ENCODE data around the gene CLCNKA. TPM values are rescaled to one million over a fixed set of nuclear protein-coding genes. Genes with fewer than 3 reads are reported as not detected.

CLCNKA gene
- total RNA-seq, 6 experiments from 2014 or later = 0.43 to 0.47 TPM; not detected in 4

DNA sequence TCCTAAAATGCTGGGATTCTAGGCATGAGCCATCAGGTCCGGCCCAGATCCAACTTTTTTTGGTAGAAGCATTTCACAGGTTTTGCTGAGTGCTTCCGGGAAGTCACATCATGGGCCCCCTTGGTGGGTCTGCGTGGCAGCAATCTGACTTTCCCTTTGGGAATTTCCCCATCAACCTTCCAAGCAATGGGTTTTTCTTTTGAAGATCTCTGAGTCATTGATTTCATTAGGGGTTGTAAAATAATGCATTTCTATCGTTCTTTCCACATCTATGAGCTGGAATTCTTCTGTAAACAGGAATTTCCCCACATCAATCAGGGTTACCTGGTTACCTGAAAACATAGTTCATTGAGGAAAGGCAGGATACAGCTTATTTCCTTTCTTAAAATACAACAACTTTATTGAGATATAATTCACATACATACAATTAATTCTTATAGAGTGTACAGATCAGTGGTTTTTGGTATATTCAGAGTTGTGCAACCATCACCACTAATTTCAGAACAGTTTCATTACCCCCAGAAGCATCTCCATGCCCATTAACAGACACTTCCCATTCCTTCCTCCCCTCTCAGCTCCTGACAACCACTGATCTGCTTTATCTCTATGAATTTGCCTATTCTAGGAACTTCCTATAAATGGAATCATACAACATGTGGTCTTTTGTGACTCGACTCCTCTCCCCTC, 36.1 kb upstream of the CLCNKA start:
- TF ChIP-seq, protein P1, sequence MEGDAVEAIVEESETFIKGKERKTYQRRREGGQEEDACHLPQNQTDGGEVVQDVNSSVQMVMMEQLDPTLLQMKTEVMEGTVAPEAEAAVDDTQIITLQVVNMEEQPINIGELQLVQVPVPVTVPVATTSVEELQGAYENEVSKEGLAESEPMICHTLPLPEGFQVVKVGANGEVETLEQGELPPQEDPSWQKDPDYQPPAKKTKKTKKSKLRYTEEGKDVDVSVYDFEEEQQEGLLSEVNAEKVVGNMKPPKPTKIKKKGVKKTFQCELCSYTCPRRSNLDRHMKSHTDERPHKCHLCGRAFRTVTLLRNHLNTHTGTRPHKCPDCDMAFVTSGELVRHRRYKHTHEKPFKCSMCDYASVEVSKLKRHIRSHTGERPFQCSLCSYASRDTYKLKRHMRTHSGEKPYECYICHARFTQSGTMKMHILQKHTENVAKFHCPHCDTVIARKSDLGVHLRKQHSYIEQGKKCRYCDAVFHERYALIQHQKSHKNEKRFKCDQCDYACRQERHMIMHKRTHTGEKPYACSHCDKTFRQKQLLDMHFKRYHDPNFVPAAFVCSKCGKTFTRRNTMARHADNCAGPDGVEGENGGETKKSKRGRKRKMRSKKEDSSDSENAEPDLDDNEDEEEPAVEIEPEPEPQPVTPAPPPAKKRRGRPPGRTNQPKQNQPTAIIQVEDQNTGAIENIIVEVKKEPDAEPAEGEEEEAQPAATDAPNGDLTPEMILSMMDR (IDR thresholded peaks at IDR 0.05) = no peak
- no peak for TF ChIP-seq POLR2A (IDR thresholded peaks at IDR 0.05)
- Histone ChIP-seq H3K27me3 (no peaks in the 10 kb centered on the region), H3K9me3 (no peaks in the 10 kb centered on the region), H3K4me1 (peaks cover 0 to 8% (median 0%) of the 10 kb centered on the region in 4 donors), H3K27ac (no peak overlapping the region), H3K36me3 (no peaks in the 10 kb centered on the region), H3K4me3 (no peak overlapping the region)
- WGBS (ENCODE audit: insufficient coverage, low coverage, low lambda C conversion rate, missing lambda C conversion rate) = 45% methylated on average over 3 of the region's 5 CpGs
- ATAC-seq (no peak), DNase-seq (no peak)
- intact Hi-C loops (cut with DNase I) = no loop called here

GRCh38 chr1:15988856-15989736, 32.7 kb upstream of the CLCNKA start:
- ATAC-seq = no peak
- Histone ChIP-seq H3K4me3 (no peak overlapping the region), H3K9me3 (no peaks in the 10 kb centered on the region), H3K27me3 (no peaks in the 10 kb centered on the region), H3K36me3 (no peaks in the 10 kb centered on the region), H3K4me1 (no peaks in the 10 kb centered on the region), H3K27ac (no peak overlapping the region)
- intact Hi-C loops (cut with DNase I) = no loop called here
- 84% methylated on average over 6 of the region's 13 CpGs for WGBS (ENCODE audit: insufficient coverage, low coverage, low lambda C conversion rate, missing lambda C conversion rate)
- DNase-seq = no peak
- TF ChIP-seq, protein P1 (IDR thresholded peaks at IDR 0.05) = no peak
- TF ChIP-seq POLR2A (IDR thresholded peaks at IDR 0.05) = no peak

DNA sequence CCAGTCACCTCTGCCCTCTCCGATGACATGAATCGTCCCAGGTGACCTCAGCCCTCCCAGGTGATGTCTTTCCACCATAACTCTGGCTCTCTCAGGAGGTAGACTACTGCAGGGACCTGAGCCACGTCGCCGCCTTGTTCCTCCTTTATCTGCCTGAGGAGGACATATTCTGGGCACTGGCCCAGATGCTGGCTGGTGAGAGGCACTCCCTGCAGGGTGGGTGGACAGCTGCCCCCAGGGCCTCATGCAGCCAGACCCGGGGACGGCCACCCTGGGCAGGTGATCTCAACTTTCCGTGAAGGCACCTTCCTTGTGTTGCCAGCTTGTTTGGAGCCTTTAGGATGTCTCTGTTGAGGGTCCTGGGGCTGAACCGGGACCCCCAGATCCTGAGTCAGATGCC, 32.1 kb upstream of the CLCNKA start:
- DNase-seq (no peak), ATAC-seq (no peak)
- no peaks in the 10 kb centered on the region for H3K27me3 ChIP-seq
- H3K9me3 ChIP-seq = no peaks in the 10 kb centered on the region
- TF ChIP-seq, protein P1 (IDR thresholded peaks at IDR 0.05) = no peak
- TF ChIP-seq POLR2A (IDR thresholded peaks at IDR 0.05) = no peak
- H3K36me3 ChIP-seq = no peaks in the 10 kb centered on the region
- no peaks in the 10 kb centered on the region for H3K4me1 ChIP-seq
- WGBS (ENCODE audit: insufficient coverage, low coverage, low lambda C conversion rate, missing lambda C conversion rate) = 63% methylated on average over 5 of the region's 9 CpGs
- H3K27ac ChIP-seq = no peak overlapping the region
- H3K4me3 ChIP-seq = no peak overlapping the region
- intact Hi-C loops (cut with DNase I) = loop anchor here (5.0 kb wide), 2 partner anchors 172 to 182 kb away; partner anchors contain the start of gene UQCRHL (in 1 of the 2)

DNA sequence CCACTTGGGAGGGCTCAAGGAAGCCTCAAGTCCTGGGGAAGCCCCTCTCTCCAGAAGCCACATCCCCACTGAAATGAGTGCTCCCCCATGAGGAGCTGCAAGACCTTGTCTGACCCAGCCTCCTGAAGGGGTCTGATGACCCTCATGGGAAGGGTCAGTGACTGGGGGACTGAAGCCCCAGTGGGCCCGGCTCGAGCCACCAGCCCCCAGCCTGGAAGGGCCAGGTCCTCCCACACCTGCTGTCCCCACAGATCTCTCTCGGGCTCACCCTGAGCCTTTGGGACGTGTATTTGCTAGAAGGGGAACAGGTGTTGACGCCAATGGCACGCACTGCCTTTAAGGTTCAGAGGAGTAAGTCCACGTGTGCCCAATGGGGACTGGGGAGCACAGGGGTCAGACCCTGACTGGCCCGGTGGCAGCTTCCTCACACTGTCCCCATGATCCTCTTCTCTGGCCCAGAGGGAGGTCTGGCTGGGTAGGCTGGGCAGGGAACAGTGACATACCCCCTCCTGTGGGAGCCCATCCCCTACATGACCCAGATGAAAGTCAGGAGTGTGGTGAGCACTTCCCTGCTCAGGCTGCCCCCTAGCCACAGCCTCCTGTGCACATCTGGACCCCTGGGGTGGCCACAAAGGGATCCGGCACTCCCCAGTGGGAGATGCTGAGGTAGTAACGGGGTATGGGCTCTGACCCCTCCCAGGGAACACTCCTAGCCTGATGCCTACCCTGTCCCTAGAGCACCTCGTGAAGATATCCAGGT, 30.2 kb upstream of the CLCNKA start:
- H3K9me3 ChIP-seq = no peaks in the 10 kb centered on the region
- ATAC-seq (no peak), DNase-seq (no peak)
- 64% methylated on average over 4 of the region's 11 CpGs for WGBS (ENCODE audit: insufficient coverage, low coverage, low lambda C conversion rate, missing lambda C conversion rate)
- H3K36me3 ChIP-seq = no peaks in the 10 kb centered on the region
- intact Hi-C loops (cut with DNase I) = loop anchor here (5.0 kb wide), 2 partner anchors 174 to 184 kb away; partner anchors contain the start of gene UQCRHL (in 1 of the 2)
- H3K27ac ChIP-seq = no peak overlapping the region
- H3K27me3 ChIP-seq = no peaks in the 10 kb centered on the region
- no peak for TF ChIP-seq POLR2A (IDR thresholded peaks at IDR 0.05)
- TF ChIP-seq, protein P1 (IDR thresholded peaks at IDR 0.05) = no peak
- no peaks in the 10 kb centered on the region for H3K4me1 ChIP-seq
- H3K4me3 ChIP-seq = no peak overlapping the region

Data from right lobe of liver (tissue), 6 donors.